Measurements from ENCODE around the gene MTOR. TPM values are rescaled to one million over a fixed set of nuclear protein-coding genes. Genes with fewer than 3 reads are reported as not detected.

Gene MTOR
- total and polyA plus RNA-seq, 2 of the 8 experiments (the other 6 are each of a cell fraction or from before 2014, with no cell fraction given), result 44.2 to 76.8 TPM

DNA sequence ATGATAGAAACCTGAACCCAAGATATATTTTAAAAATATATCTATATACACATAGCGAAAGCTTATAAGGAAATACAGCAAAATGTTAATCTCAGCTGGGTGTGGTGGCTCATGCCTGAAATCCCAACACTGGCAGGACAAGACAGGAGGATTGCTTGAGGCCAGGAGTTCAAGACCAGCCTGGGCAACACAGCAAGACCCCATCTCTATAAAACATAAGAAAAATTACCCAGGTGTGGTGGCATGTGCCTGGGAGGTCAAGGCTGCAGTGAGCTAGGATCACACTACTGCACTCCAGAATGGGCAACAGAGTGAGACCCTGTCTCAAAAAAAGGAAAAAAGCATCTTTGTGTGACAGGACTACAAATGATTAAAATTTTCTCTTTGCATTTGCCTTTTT is 196.6 kb downstream of the MTOR start (continued):
- no peak for TF ChIP-seq HDAC2 (IDR thresholded peaks at IDR 0.05; ENCODE audit: borderline replicate concordance in 1 of 2, low read depth in 2 of 2, low read length in 2 of 2)

Data from H1 (cell line).